MM.1S (cell line): ENCODE measurements around the gene SBSN.

Experiments used
- DNase-seq: peaks from one replicate; pipeline ENCODE4 v3.0.0-alpha.2; 2015
- H2AFZ ChIP-seq: fragments of 300-600 bp; sonication (generic); 2 replicates; pipeline ENCODE4 v1.6.0; 2016; ENCODE audit warnings: antibody characterized with exemption, low read length
- H3F3A ChIP-seq: fragments of 300-600 bp; sonication (generic); 2 replicates; pipeline ENCODE4 v1.6.1; 2016; ENCODE audit warnings: mild to moderate bottlenecking, antibody characterized with exemption, low read length, moderate library complexity, mixed read lengths; ENCODE audit not compliant: insufficient read depth
- H3K27ac ChIP-seq: fragments of 300-600 bp; sonication (generic); 2 replicates; pipeline ENCODE4 v1.5.1; 2016; ENCODE audit warnings: mild to moderate bottlenecking, low read length
- H3K27me3 ChIP-seq: fragments of 300-600 bp; sonication (generic); replicated peaks from 2 replicates; pipeline ENCODE4 v1.6.0; 2016; ENCODE audit warnings: low read length; ENCODE audit not compliant: insufficient read depth
- H3K36me3 ChIP-seq: fragments of 300-600 bp; sonication (generic); replicated peaks from 2 replicates; pipeline ENCODE4 v1.6.1; 2016; ENCODE audit warnings: mild to moderate bottlenecking, low read length, mixed read lengths; ENCODE audit not compliant: insufficient read depth
- H3K4me1 ChIP-seq: fragments of 300-600 bp; sonication (generic); 2 replicates; pipeline ENCODE4 v1.6.1; 2016; ENCODE audit warnings: low read length, mixed read lengths
- H3K4me2 ChIP-seq: fragments of 300-600 bp; sonication (generic); 2 replicates; pipeline ENCODE4 v1.6.0; 2016; ENCODE audit warnings: low read depth, low read length
- H3K4me3 ChIP-seq: fragments of 300-600 bp; sonication (generic); 2 replicates; pipeline ENCODE4 v1.5.1; 2016; ENCODE audit warnings: low read length, mixed read lengths
- H3K79me2 ChIP-seq: fragments of 300-600 bp; sonication (generic); 2 replicates; pipeline ENCODE4 v1.6.1; 2016; ENCODE audit warnings: mixed run types, low read length, mixed read lengths
- H3K9ac ChIP-seq: fragments of 300-600 bp; sonication (generic); 2 replicates; pipeline ENCODE4 v1.6.1; 2016; ENCODE audit warnings: low read length, mixed read lengths
- H3K9me2 ChIP-seq: fragments of 300-600 bp; sonication (generic); replicated peaks from 2 replicates; pipeline ENCODE4 v1.6.1; 2016; ENCODE audit warnings: mild to moderate bottlenecking, low read length, mixed read lengths; ENCODE audit not compliant: insufficient read depth
- H3K9me3 ChIP-seq: fragments of 300-600 bp; sonication (generic); replicated peaks from 2 replicates; pipeline ENCODE4 v1.6.1; 2016; ENCODE audit warnings: mild to moderate bottlenecking, low read length, mixed read lengths; ENCODE audit not compliant: insufficient read depth
- H4K20me1 ChIP-seq: fragments of 300-600 bp; sonication (generic); 2 replicates; pipeline ENCODE4 v1.6.1; 2016; ENCODE audit warnings: mild to moderate bottlenecking, low read length, moderate library complexity, mixed read lengths; ENCODE audit not compliant: insufficient read depth
- CTCF ChIP-seq: fragments of 300-600 bp; sonication (generic); IDR thresholded peaks from 2 replicates; pipeline ENCODE4 v1.5.1; 2016; ENCODE audit warnings: antibody characterized with exemption, low read length, mixed read lengths
- EZH2 ChIP-seq: fragments of 300-600 bp; sonication (generic); optimal IDR thresholded peaks from 2 replicates; pipeline ENCODE3; 2017; ENCODE audit warnings: low read depth, mild to moderate bottlenecking, antibody characterized with exemption, low read length, mixed read lengths
- EZH2phosphoT487 ChIP-seq: fragments of 300-600 bp; sonication (generic); IDR thresholded peaks from 2 replicates; pipeline ENCODE4 v1.6.1; 2018; ENCODE audit warnings: antibody characterized with exemption, low read length

SBSN gene

DNA sequence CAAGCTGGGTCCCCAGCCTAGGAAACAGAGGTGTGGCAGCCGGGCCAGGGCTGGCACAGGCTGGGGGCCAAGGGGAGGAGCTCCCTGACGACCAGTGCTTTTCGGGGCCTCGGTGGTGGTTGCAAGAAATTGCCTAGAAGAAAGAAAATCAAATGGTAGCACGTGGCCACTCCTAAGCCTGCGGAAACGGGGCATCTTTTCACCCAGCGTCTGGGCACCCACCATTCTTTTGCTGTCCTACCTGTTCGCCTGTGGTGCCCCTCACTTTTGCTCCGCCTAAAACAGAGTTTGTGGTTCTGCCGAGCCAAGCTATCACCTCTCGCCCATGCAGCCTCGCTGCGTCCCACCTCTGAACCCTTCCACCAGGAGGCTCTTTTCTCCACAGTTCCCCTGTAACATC lies 30.7 kb downstream of the SBSN start:
- H3K9me3 ChIP-seq, result no peaks in the 10 kb centered on the region
- H3K4me1 ChIP-seq, result 0 out of 2 replicates have a peak, but pooled peaks cover 3% of the 10 kb centered on the region
- H3K36me3 ChIP-seq, result no peaks in the 10 kb centered on the region
- no peak overlapping the region for H3K9ac ChIP-seq
- H4K20me1 ChIP-seq, result no peaks in the 10 kb centered on the region
- no peak for DNase-seq
- no peaks in the 10 kb centered on the region for H3K79me2 ChIP-seq
- no peak overlapping the region for H3K4me3 ChIP-seq
- H3K9me2 ChIP-seq, result no peaks in the 10 kb centered on the region
- no peak overlapping the region for H3K27ac ChIP-seq
- no peaks in the 10 kb centered on the region for H3F3A ChIP-seq
- H2AFZ ChIP-seq, result no peak overlapping the region
- TF ChIP-seq EZH2phosphoT487, result no peak
- no peak for TF ChIP-seq CTCF
- no peak for TF ChIP-seq EZH2
- peaks cover 91% of the 10 kb centered on the region for H3K27me3 ChIP-seq
- no peak overlapping the region for H3K4me2 ChIP-seq

GRCh38 chr19:35495107-35496064 lies 32.7 kb downstream of the SBSN start:
- Histone ChIP-seq H3K4me2 (peak overlapping the region; percentile 73), H3K79me2 (no peaks in the 10 kb centered on the region), H3K27ac (no peak overlapping the region), H4K20me1 (no peaks in the 10 kb centered on the region), H2AFZ (no peak overlapping the region), H3K27me3 (peaks cover 91% of the 10 kb centered on the region), H3K9me3 (no peaks in the 10 kb centered on the region), H3K36me3 (no peaks in the 10 kb centered on the region), H3K4me1 (0 out of 2 replicates have a peak, but pooled peaks cover 3% of the 10 kb centered on the region), H3K9me2 (no peaks in the 10 kb centered on the region), H3K4me3 (peak overlapping the region; percentile 28; the same call in 1 of the 2 replicates), H3K9ac (no peak overlapping the region), H3F3A (no peaks in the 10 kb centered on the region)
- peak; percentile 48 for DNase-seq
- no peak for TF ChIP-seq EZH2
- TF ChIP-seq CTCF, result peak; percentile 93
- no peak for TF ChIP-seq EZH2phosphoT487

- no peaks in the 10 kb centered on the region for H4K20me1 ChIP-seq
- H3F3A ChIP-seq, result no peaks in the 10 kb centered on the region
- H2AFZ ChIP-seq, result no peak overlapping the region
- 0 out of 2 replicates have a peak, but pooled peaks cover 3% of the 10 kb centered on the region for H3K4me1 ChIP-seq
- TF ChIP-seq CTCF (no peak), EZH2 (no peak), EZH2phosphoT487 (no peak)
- H3K36me3 ChIP-seq, result no peaks in the 10 kb centered on the region
- no peak overlapping the region for H3K9ac ChIP-seq
- no peak for DNase-seq
- no peak overlapping the region for H3K4me3 ChIP-seq
- H3K27me3 ChIP-seq, result peaks cover 91% of the 10 kb centered on the region
- no peaks in the 10 kb centered on the region for H3K9me2 ChIP-seq
- no peaks in the 10 kb centered on the region for H3K79me2 ChIP-seq
- no peak overlapping the region for H3K27ac ChIP-seq
- H3K4me2 ChIP-seq, result no peak overlapping the region
- no peaks in the 10 kb centered on the region for H3K9me3 ChIP-seq
Measured at GRCh38 chr19:35493971-35494370, 34.1 kb downstream of the SBSN start.
